NB4 (cell line): Measurements from ENCODE around the gene TTLL12.

Source experiments
- DNase-seq: peaks from one replicate; pipeline ENCODE4 v3.0.0; 2010; ENCODE audit warnings: low read depth
- H3K4me3 ChIP-seq: one replicate; pipeline ENCODE4 v1.5.1; 2011; ENCODE audit warnings: mild to moderate bottlenecking, low read depth, low read length, moderate library complexity
- CTCF ChIP-seq: IDR thresholded peaks from one replicate; pipeline ENCODE4 v1.5.1; 2012; ENCODE audit warnings: low read depth, low read length
- MAX ChIP-seq: IDR thresholded peaks from 2 replicates; pipeline ENCODE4 v1.6.1; 2011; ENCODE audit warnings: low read depth, low read length
- MYC ChIP-seq: IDR thresholded peaks from 2 replicates; pipeline ENCODE4 v1.6.1; 2011; ENCODE audit warnings: low read depth, low read length
- POLR2A ChIP-seq: IDR thresholded peaks from 2 replicates; pipeline ENCODE4 v1.6.1; 2011; ENCODE audit warnings: mild to moderate bottlenecking; ENCODE audit not compliant: insufficient read length; ENCODE audit errors: extremely low read depth

The TTLL12 gene

GRCh38 chr22:43170131-43170480, 16.8 kb downstream of the TTLL12 start:
- H3K4me3 ChIP-seq, result no peak overlapping the region
- TF ChIP-seq MYC, result no peak
- TF ChIP-seq POLR2A, result no peak
- TF ChIP-seq MAX, result no peak
- no peak for TF ChIP-seq CTCF
- DNase-seq, result no peak

- no peak for DNase-seq
- H3K4me3 ChIP-seq, result no peak overlapping the region
- TF ChIP-seq MAX (no peak), MYC (no peak), POLR2A (no peak), CTCF (no peak)
These were observed 17.4 kb downstream of the TTLL12 start for GRCh38 chr22:43169310-43170130.

- no peak for TF ChIP-seq POLR2A
- no peak for TF ChIP-seq MYC
- no peak for TF ChIP-seq MAX
- no peak for TF ChIP-seq CTCF
- DNase-seq, result no peak
- no peak overlapping the region for H3K4me3 ChIP-seq
These were observed 18.2 kb downstream of the TTLL12 start for GRCh38 chr22:43168471-43169309.

- DNase-seq, result no peak
- no peak overlapping the region for H3K4me3 ChIP-seq
These were observed 19.8 kb downstream of the TTLL12 start for GRCh38 chr22:43167001-43167589.

More at GRCh38 chr22:43167001-43167589, 19.8 kb downstream of the TTLL12 start:
- no peak for TF ChIP-seq MAX
- no peak for TF ChIP-seq POLR2A
- TF ChIP-seq MYC, result no peak
- TF ChIP-seq CTCF, result no peak
